ENCODE measurements around the gene HSD11B2.

Gene HSD11B2

DNA sequence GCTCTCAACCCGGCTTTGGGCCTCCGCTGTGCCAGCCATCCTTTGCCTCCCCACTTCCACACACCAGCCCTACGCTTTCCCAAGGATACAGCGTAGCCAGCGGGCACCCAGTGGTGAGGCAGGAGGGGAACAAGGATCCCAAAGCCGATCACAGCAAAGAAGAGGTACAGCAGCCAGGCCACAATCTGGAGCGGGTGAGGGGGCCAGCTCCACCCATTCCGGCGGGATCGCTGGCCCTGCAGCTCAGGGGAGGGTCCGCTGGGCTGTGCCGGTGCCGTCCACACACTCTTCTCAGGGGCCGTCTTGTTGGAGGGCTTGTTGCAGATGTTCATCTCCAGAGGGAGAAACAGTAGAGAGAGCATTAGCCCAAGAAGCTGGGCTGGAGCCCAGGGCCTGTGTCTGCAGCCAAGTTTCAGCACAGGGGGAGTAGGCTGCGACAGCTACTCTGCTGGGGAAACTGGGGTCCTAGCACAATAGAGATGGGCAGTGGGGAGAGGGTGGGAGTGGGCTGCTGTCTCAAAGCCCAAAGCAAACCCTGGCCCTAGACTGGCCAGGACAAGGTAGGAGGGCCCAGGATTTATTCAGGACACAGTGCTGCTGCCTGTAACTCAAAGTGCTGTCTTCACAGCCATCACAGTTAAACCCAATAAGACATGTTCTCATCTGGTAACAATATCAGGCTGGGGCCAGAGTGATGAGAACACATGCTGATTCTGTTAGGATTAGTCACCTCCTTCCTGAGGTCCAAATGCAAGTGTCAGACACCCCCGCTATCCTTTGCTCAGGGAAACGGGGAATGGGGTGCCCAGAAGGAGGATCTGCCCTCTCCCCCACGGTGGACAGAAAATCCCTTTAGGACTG lies 24.6 kb upstream of the HSD11B2 start:
- DNase-seq (ENCODE audit: low spot score), result no peak
- in situ Hi-C loops (cut with MboI; ENCODE audit: low sequenced_read_pairs, unreplicated experiment), result loop anchor here (25.0 kb wide), 2 partner anchors 144 to 444 kb away; partner anchors contain the start of gene CES3
- no peak for TF ChIP-seq CTCF (IDR thresholded peaks at IDR 0.05; ENCODE audit: borderline replicate concordance, control extremely low read depth, extremely low read depth, insufficient read depth, missing control alignments)

DNA sequence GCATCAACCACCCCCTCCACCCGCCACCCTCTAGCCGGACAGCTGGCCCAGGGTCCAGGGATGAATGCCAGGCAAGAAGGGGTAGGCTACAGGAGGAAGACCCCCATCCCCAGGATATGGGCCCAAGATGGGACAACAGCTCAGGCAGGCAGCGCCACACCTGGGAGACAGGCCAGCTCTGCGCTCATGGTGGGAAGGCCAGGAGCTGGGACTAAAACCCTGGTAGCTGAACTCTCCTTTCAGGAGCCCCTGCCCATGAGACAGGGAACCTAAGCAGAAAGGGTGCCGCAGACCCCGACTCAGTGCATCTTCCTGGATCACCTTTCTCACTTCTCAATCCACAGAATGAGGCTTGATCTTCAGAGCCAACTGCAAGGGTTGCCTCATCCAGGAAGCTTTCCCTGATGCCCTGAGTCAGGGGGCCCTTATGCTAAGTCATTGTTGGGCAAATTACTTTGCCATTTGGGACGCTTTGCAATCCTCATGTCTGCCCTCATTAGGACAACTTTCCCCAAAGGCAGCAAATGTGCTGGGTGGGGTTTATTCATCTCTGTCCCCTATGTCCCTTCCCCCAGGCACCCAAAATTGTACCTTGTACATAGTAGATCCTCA lies 23.6 kb upstream of the HSD11B2 start:
- TF ChIP-seq CTCF (IDR thresholded peaks at IDR 0.05; ENCODE audit: borderline replicate concordance, control extremely low read depth, extremely low read depth, insufficient read depth, missing control alignments), result no peak
- in situ Hi-C loops (cut with MboI; ENCODE audit: low sequenced_read_pairs, unreplicated experiment), result loop anchor here (25.0 kb wide), 2 partner anchors 145 to 445 kb away; partner anchors contain the start of gene CES3
- no peak for DNase-seq (ENCODE audit: low spot score)

DNA sequence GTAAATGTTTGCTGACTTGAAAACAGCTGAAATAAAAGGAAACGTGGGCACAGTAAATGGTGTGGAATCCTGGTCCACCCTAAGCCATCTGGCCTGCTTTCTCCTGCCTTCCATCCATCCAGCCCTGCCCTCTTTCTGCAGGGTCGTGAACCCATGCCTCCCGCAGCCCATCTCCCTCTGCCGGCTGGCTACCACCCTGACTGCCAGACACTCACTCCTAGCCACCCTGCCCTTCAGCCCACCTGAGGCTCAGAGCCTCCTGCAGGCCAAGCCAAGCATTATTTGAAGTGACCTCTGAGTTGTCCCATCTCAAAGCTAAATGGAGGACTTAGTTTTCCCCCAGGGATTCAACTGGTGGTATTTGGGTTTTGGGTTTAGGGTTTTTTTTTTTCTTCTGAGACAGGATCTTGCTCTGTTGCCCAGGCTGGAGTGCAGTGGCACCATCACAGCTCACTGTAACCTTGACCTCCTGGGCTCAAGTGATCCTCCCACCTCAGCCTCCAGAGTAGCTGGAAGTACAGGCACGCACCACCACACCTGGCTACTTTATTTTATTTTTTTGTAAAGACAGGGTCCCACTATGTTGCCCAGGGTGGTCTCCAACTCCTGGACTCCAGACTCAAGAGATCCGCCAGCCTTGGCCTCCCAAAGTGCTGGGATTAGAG lies 23.0 kb upstream of the HSD11B2 start:
- in situ Hi-C loops (cut with MboI; ENCODE audit: low sequenced_read_pairs, unreplicated experiment), result loop anchor here (25.0 kb wide), 2 partner anchors 146 to 446 kb away; partner anchors contain the start of gene CES3
- DNase-seq (ENCODE audit: low spot score), result no peak
- no peak for TF ChIP-seq CTCF (IDR thresholded peaks at IDR 0.05; ENCODE audit: borderline replicate concordance, control extremely low read depth, extremely low read depth, insufficient read depth, missing control alignments)

- in situ Hi-C loops (cut with MboI; ENCODE audit: low sequenced_read_pairs, unreplicated experiment), result loop anchor here (25.0 kb wide), 2 partner anchors 147 to 447 kb away; partner anchors contain the start of gene CES3
- DNase-seq (ENCODE audit: low spot score), result no peak
- TF ChIP-seq CTCF (IDR thresholded peaks at IDR 0.05; ENCODE audit: borderline replicate concordance, control extremely low read depth, extremely low read depth, insufficient read depth, missing control alignments), result no peak
Measured at GRCh38 chr16:67409631-67410030, 21.3 kb upstream of the HSD11B2 start.

DNA sequence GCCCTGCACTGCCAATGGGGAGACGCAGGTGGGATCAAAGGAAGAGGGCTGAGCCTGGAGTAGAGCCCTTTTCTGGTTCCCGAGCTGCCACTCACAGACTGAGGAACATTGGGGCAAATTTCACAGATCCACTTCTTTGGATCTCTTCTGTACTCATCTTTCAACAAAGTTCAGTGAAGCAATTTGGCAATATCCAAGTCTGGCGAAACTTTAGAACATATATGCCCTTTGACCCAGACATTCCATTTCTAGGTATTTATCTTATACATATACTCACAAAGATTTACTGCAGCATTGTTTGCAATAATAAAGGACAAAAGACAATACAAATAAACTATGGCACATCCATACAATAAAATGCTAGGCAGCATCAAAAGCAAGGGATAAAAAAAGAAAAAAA lies 19.6 kb upstream of the HSD11B2 start:
- no peak for DNase-seq (ENCODE audit: low spot score)
- no peak for TF ChIP-seq CTCF (IDR thresholded peaks at IDR 0.05; ENCODE audit: borderline replicate concordance, control extremely low read depth, extremely low read depth, insufficient read depth, missing control alignments)
- in situ Hi-C loops (cut with MboI; ENCODE audit: low sequenced_read_pairs, unreplicated experiment), result loop anchor here (25.0 kb wide), 2 partner anchors 149 to 449 kb away; partner anchors contain the start of gene CES3

DNA sequence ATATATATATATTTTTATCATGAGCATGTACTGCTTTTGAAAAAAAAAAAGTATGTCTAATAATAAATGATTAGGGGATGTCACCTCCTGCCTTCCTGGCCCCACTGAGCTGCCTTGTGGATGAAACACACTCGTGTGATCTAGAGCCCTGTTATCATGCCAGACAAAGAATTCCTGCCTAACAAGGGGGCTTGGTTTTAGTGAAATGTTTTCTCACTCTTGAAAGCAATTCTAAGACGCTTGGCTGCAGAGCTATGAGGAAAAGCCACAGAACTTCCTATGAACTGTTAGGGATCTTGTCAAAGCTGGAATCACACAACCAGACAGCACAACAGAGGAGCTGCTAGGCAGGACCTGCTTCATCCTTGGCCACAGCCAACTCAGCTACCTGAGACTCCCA lies 18.6 kb upstream of the HSD11B2 start:
- no peak for DNase-seq (ENCODE audit: low spot score)
- in situ Hi-C loops (cut with MboI; ENCODE audit: low sequenced_read_pairs, unreplicated experiment), result loop anchor here (25.0 kb wide), 2 partner anchors 150 to 450 kb away; partner anchors contain the start of gene CES3
- TF ChIP-seq CTCF (IDR thresholded peaks at IDR 0.05; ENCODE audit: borderline replicate concordance, control extremely low read depth, extremely low read depth, insufficient read depth, missing control alignments), result no peak
